SKM-1 (cell line): Measurements from ENCODE around the gene NID1.
A peak's percentile ranks its signal among the peaks of the same experiment; 100 is the strongest.
"Not testable (repeated sequence)": the region's sequence is repeated elsewhere in the genome, so short reads cannot be mapped to it uniquely, and the experiment has no call there.

Source experiments
- DNase-seq: peaks from one replicate; lab custom pipeline; 2025; ENCODE audit not compliant: unreplicated experiment; lab: John Stamatoyannopoulos, UW

NID1 gene

GRCh38 chr1:235971020-235971419 lies 93.9 kb downstream of the NID1 start:
- DNase-seq = no peak

GRCh38 chr1:235968831-235969230 lies 96.1 kb downstream of the NID1 start:
- DNase-seq = no peak

- DNase-seq = not testable (repeated sequence)
Observed at GRCh38 chr1:235966134-235966533, 98.8 kb downstream of the NID1 start.

DNA sequence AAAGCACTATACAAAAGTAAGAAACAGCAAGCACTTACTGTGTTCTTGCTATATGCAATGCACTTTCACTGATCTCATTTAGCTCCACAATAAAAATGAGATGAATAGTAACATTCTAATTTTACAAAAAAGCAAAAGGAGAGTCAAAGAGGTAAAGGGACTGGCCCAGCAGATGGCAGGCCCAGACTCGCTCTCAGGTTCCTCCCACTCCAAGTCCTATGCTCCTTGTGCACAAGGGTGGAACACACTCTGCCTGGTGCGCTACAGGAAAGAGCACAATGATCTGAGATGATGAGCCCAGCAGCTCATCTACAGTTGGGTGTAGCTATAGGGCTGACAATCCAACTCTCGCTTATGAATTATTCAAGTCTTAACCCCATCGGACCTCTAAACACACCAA lies 104.1 kb downstream of the NID1 start:
- no peak for DNase-seq

DNA sequence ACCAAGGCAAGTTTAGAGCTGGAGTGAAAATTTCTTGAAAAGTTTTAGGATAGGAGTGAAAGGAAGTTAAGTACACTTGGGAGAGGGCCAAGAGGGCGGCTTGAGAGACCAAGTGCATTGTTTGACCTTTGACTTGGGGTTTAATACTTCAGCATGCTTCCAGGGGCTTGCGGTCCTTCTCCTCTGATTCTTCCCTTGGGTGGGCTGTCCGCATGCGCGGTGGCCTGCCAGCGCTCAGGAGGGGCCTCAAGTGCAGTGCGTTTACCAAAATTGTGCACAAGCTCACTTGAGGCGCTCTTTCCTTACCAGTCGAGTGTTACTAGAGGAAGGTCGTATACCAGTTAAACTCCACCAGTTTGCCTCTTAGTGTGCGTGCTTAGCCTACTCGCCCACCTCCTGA lies 106.9 kb downstream of the NID1 start:
- DNase-seq = no peak

DNA sequence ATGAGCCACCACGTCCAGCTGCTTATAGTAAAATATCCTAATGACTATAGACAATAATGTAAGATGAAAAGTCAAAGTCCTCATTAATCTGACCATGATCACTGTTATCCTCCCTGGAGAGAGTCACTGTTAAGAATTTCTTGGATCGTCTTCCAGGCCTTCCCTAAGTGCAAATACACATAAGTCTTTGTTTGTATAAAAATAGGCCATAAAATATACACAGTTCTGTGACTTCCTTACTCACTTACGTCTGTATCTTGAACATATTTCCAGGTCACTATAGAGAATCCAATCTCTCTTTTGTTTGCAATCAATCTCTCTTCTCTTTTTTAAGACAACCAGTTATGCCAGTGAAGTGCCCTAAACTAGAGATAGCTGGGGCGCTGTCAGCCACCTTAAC lies 109.1 kb downstream of the NID1 start:
- DNase-seq = no peak

- DNase-seq = peak; percentile 100
Observed at GRCh38 chr1:235954306-235955283, 110.3 kb downstream of the NID1 start.

GRCh38 chr1:235953801-235954200 lies 111.1 kb downstream of the NID1 start:
- DNase-seq = no peak

DNA sequence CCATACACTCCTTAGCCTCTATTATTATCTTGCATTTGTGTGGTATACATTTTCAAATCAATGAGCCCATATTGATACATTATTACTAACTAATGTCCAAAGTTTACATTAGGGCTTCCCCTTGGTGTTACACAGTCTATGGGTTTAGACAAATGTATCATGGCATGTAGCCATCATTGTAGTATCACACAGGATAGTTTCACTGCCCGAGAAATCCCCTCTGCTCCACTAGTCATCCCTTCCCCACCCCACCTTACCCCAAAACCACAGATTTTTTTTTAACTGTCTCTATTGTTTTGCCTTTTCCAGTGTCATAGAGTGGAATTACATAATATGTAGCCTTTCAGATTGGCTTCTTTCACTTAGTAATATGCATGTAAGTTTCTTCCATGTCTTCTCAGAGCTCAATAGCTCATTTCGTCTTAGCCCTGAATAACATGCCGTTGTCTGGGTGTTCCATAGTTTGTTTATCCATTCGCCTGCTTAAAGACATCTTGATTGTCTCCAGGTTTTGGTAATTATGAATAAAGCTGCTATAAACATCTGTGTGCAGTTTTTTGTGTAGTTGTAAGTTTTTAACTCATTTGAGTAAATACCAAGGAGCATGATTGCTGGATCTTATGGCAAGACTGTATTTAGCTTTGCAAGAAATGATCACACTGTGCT lies 111.8 kb downstream of the NID1 start:
- DNase-seq = no peak

GRCh38 chr1:235951661-235952060 lies 113.2 kb downstream of the NID1 start:
- DNase-seq = no peak

DNA sequence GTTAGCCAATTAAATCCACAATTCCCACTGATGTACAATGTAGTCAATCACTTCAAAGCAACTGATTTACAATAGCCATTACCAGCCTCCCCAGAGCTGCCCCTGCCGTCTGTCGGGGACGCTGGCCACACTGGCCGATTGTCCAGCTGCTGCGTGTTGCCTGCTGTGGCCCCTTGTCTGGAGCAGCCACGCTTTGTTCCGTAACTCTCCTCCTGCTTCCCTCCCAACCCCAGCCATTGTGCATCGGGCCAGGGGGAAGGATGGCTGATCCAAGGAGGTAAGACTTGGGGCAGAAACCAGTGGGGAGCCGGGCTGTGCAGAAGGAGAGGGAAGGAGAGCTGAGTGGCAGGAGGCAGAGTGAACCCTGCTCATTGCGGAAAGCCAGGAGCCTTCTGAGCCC lies 114.6 kb downstream of the NID1 start:
- no peak for DNase-seq

GRCh38 chr1:235948774-235949427 lies 116.0 kb downstream of the NID1 start:
- DNase-seq = no peak

- no peak for DNase-seq
Observed at GRCh38 chr1:235947989-235948388, 116.9 kb downstream of the NID1 start.

GRCh38 chr1:235946571-235946981 lies 118.3 kb downstream of the NID1 start:
- DNase-seq = peak; percentile 99

- peak; percentile 99 for DNase-seq
Observed at GRCh38 chr1:235945775-235946570, 118.9 kb downstream of the NID1 start.

DNA sequence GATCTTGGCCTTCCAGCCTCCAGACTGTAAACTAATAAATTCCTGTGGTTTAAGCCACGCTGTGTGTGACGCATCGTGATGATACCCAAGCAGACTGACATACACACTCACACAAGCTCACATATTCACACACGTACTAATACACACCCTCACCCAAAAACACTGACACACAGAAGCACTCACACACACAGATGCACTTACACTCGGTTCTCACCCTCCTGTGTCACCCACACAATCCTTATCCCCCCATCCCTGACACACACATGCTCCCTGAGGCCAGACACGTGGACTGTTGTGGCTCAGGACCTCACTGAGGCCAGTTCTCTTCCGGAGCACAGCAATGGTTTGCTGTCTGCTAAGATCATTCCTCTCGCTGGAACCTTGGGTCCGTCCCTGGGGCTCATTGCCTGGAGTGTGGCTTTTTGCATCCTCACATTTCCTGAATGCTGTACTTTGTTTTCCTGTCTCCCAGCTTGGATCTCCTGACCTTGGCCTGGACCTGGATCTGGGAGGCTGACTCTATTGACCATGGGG lies 121.2 kb downstream of the NID1 start:
- no peak for DNase-seq

GRCh38 chr1:235942979-235943575 lies 121.8 kb downstream of the NID1 start:
- DNase-seq = no peak

- DNase-seq = no peak
Observed at GRCh38 chr1:235942625-235942934, 122.3 kb downstream of the NID1 start.

DNA sequence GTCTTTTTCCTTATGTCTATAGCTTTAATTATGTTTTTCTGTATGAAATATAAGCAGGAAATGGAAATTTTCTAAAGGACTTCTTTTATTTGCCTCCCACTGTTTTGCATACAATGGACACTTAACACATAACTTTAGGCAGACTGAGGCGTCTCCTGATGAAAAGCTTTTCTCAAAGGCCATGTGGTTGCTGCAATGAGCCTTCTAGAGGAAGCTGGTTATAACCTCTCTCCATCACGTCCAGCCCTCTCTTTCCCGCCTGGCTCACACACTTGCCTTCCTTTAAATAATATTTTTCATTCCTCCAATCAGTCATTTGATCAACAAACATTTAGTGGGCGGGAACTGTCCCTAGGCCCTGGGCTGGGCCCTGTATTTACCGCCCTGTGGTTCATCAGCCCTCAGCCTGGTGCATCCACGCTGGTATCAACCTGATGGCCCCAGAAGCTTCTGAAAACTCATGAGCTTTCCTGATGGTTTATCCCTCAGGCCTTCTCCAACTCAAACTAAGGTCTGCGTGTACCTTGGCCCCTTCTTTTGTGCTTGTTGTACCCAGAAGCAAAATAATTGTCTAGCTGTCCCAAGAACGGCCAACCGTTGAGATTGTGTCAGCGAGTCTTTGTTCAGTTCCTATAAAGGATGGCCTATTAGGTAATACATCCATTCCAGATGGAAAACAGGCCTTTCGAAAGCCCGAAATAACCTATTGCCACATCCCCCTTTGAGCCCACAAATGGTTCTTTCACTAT lies 122.8 kb downstream of the NID1 start:
- peak; percentile 95 for DNase-seq

DNA sequence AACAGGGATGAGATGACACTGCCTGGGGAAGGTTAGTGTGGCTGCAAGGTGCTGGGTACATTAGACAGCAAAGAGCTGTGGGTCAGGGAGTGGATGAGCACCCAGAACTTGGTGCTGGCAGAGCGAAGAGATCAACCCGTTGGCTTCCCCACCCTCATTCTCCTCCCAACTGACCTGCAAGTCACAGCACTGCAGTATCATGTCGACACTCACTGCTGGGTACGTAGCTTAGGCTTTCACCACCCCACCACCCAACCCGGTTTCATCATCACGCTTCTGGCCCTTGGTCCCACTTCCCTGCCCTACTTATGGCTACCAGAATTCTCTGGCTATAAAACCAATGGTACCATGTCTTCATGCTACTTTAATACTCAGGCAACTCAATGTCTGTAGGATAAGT lies 124.6 kb downstream of the NID1 start:
- DNase-seq = peak; percentile 95
